H9 (cell line): ENCODE measurements around the gene DPYSL5. TPM values are rescaled to one million over a fixed set of nuclear protein-coding genes. Genes with fewer than 3 reads are reported as not detected.

ENCODE experiments used
- DNase-seq: peaks from one replicate; pipeline ENCODE4 v3.0.0-alpha.2; 2017
- H2AFZ ChIP-seq: one replicate; pipeline ENCODE4 v1.6.1; 2013; ENCODE audit warnings: mild to moderate bottlenecking, low read length, control low read depth, moderate library complexity
- H2AK5ac ChIP-seq: 2 replicates; pipeline ENCODE4 v1.6.1; 2013; ENCODE audit warnings: low read length, control low read depth, mixed read lengths; ENCODE audit not compliant: insufficient read length
- H2BK120ac ChIP-seq: one replicate; pipeline ENCODE4 v1.6.1; 2013; ENCODE audit warnings: low read depth, mild to moderate bottlenecking, low read length, control low read depth, inconsistent platforms; ENCODE audit not compliant: poor library complexity, severe bottlenecking
- H2BK12ac ChIP-seq: 2 replicates; pipeline ENCODE4 v1.6.1; 2013; ENCODE audit warnings: low read length, control low read depth, mixed read lengths, low read depth; ENCODE audit not compliant: insufficient read length
- H2BK15ac ChIP-seq: 2 replicates; pipeline ENCODE4 v1.6.1; 2013; ENCODE audit warnings: low read depth, low read length, control low read depth
- H2BK20ac ChIP-seq: one replicate; pipeline ENCODE4 v1.6.1; 2013; ENCODE audit warnings: low read depth, mild to moderate bottlenecking, low read length, control low read depth, inconsistent platforms; ENCODE audit not compliant: poor library complexity, severe bottlenecking
- H2BK5ac ChIP-seq: 2 replicates; pipeline ENCODE4 v1.6.1; 2013; ENCODE audit warnings: low read length, control low read depth, mixed read lengths; ENCODE audit not compliant: insufficient read length
- H3K14ac ChIP-seq: 2 replicates; pipeline ENCODE4 v1.6.1; 2013; ENCODE audit warnings: low read length, control low read depth; ENCODE audit not compliant: insufficient read depth
- H3K18ac ChIP-seq: 2 replicates; pipeline ENCODE4 v1.6.1; 2013; ENCODE audit warnings: low read depth, mild to moderate bottlenecking, mixed read lengths, low read length, control low read depth; ENCODE audit not compliant: insufficient read length
- H3K23ac ChIP-seq: 2 replicates; pipeline ENCODE4 v1.6.1; 2013; ENCODE audit warnings: low read length, control low read depth, mixed read lengths, low read depth; ENCODE audit not compliant: insufficient read length
- H3K23me2 ChIP-seq: 2 replicates; pipeline ENCODE4 v1.6.1; 2013; ENCODE audit warnings: low read depth, mild to moderate bottlenecking, mixed read lengths, low read length, control low read depth; ENCODE audit not compliant: insufficient read length, poor library complexity, severe bottlenecking
- H3K27ac ChIP-seq: 2 replicates; pipeline ENCODE4 v1.5.1; 2013; ENCODE audit warnings: low read length, control low read depth, mixed read lengths, low read depth; ENCODE audit not compliant: insufficient read length
- H3K27me3 ChIP-seq: 2 replicates; pipeline ENCODE4 v1.6.1; 2013; ENCODE audit warnings: low read length, control low read depth, inconsistent platforms; ENCODE audit not compliant: insufficient read depth
- H3K4ac ChIP-seq: 2 replicates; pipeline ENCODE4 v1.6.1; 2013; ENCODE audit warnings: low read depth, mild to moderate bottlenecking, control low read depth, inconsistent platforms, low read length, moderate library complexity
- H3K4me1 ChIP-seq: 2 replicates; pipeline ENCODE4 v1.6.1; 2013; ENCODE audit warnings: low read length, control low read depth, inconsistent platforms; ENCODE audit not compliant: insufficient read depth
- H3K4me2 ChIP-seq: 2 replicates; pipeline ENCODE4 v1.6.1; 2013; ENCODE audit warnings: low read length, control low read depth, mixed read lengths; ENCODE audit not compliant: insufficient read length, insufficient read depth
- H3K56ac ChIP-seq: 2 replicates; pipeline ENCODE4 v1.6.1; 2013; ENCODE audit warnings: low read depth, mild to moderate bottlenecking, mixed read lengths, low read length, control low read depth; ENCODE audit not compliant: insufficient read length
- H3K79me1 ChIP-seq: 2 replicates; pipeline ENCODE4 v1.6.1; 2013; ENCODE audit warnings: low read depth, mild to moderate bottlenecking, moderate library complexity, low read length, control low read depth, inconsistent platforms; ENCODE audit not compliant: insufficient read depth, poor library complexity, severe bottlenecking
- H3K79me2 ChIP-seq: 2 replicates; pipeline ENCODE4 v1.6.1; 2013; ENCODE audit warnings: low read length, control low read depth, inconsistent platforms; ENCODE audit not compliant: insufficient read depth
- H3K9ac ChIP-seq: 2 replicates; pipeline ENCODE4 v1.6.1; 2013; ENCODE audit warnings: low read length, control low read depth, mixed read lengths; ENCODE audit not compliant: insufficient read length; ENCODE audit errors: extremely low read depth
- H3K9me3 ChIP-seq: one replicate; pipeline ENCODE4 v1.6.1; 2013; ENCODE audit warnings: low read depth, low read length, inconsistent platforms; ENCODE audit not compliant: control insufficient read depth
- H3T11ph ChIP-seq: one replicate; pipeline ENCODE4 v1.6.1; 2013; ENCODE audit warnings: mild to moderate bottlenecking, low read length, control low read depth, inconsistent platforms
- H4K20me1 ChIP-seq: one replicate; pipeline ENCODE4 v1.6.1; 2013; ENCODE audit not compliant: control insufficient read depth, insufficient read length, insufficient read depth
- H4K5ac ChIP-seq: 2 replicates; pipeline ENCODE4 v1.6.1; 2013; ENCODE audit warnings: low read depth, mild to moderate bottlenecking, mixed read lengths, low read length, control low read depth; ENCODE audit not compliant: insufficient read length
- H4K8ac ChIP-seq: replicated peaks from 2 replicates; pipeline ENCODE4 v1.6.1; 2013; ENCODE audit warnings: low read length, control low read depth, mixed read lengths, low read depth; ENCODE audit not compliant: insufficient read length
- H4K91ac ChIP-seq: 2 replicates; pipeline ENCODE4 v1.6.1; 2013; ENCODE audit warnings: low read depth, mild to moderate bottlenecking, moderate library complexity, mixed read lengths, low read length, control low read depth; ENCODE audit not compliant: insufficient read length
- H3K27ac Mint-ChIP-seq, 3 experiments: 2 replicates in 2 of 3; 3 replicates in 1 of 3; pipeline ENCODE4 v1.8.0; 2020 to 2021; ENCODE audit warnings: mixed read lengths in 3 of 3, mild to moderate bottlenecking in 1 of 3, moderate library complexity in 1 of 3
- H3K27me3 Mint-ChIP-seq: 2 replicates; pipeline ENCODE4 v1.8.0; 2021; ENCODE audit warnings: low read depth, mild to moderate bottlenecking, moderate library complexity, mixed read lengths
- H3K36me3 Mint-ChIP-seq, 3 experiments: 2 replicates in 2 of 3; 3 replicates in 1 of 3; pipeline ENCODE4 v1.8.0; 2020 to 2021; ENCODE audit warnings: low read depth in 3 of 3, mixed read lengths in 3 of 3; ENCODE audit not compliant: insufficient read depth in 1 of 3
- H3K4me1 Mint-ChIP-seq, 2 experiments: 2 replicates each; pipeline ENCODE4 v1.8.0; 2020; ENCODE audit warnings: mixed read lengths in 2 of 2
- H3K4me3 Mint-ChIP-seq, 2 experiments: 2 replicates in 1 of 2; 3 replicates in 1 of 2; pipeline ENCODE4 v1.8.0; 2020 to 2021; ENCODE audit warnings: mild to moderate bottlenecking in 2 of 2, mixed read lengths in 2 of 2, moderate library complexity in 1 of 2
- H3K9me3 Mint-ChIP-seq, 2 experiments: 2 replicates in 1 of 2; 3 replicates in 1 of 2; pipeline ENCODE4 v1.8.0; 2020; ENCODE audit warnings: mild to moderate bottlenecking in 2 of 2, mixed read lengths in 2 of 2, moderate library complexity in 1 of 2
- CTCF ChIP-seq: fragments of 200-600 bp; sonication (generic); conservative IDR thresholded peaks from 3 replicates; pipeline ENCODE4 v1.8.0; 2021; ENCODE audit warnings: antibody characterized with exemption, mild to moderate bottlenecking
- WGBS: extraction: QIAGEN DNeasy Blood & Tissue Kit; methylation state at CpG from one replicate; pipeline ENCODE4 v1.1.7; 2013; ENCODE audit warnings: missing lambda C conversion rate, low lambda C conversion rate, mixed read lengths; ENCODE audit not compliant: insufficient read length; ENCODE audit errors: extremely low coverage; 5-methylcytosine and 5-hydroxymethylcytosine counted together
- total RNA-seq: library from RNA; stranded (reverse); gene quantifications from 2 replicates; pipeline ENCODE4 v1.2.1, GENCODE V29; 2021

DPYSL5 gene
- total RNA-seq, 1 experiment from 2014 or later, result 6.4 TPM

- no peak overlapping the region for H4K91ac ChIP-seq
- Mint-ChIP-seq H3K4me3 (no peak overlapping the region; a peak in 1 of 5 replicates), H3K27me3 (peaks cover 13% of the 10 kb centered on the region), H3K27ac (no peak overlapping the region), H3K9me3 (no peaks in the 10 kb centered on the region; a peak in 1 of 5 replicates), H3K36me3 (peaks cover 0 to 15% (median 2%) of the 10 kb centered on the region in 3 experiments; a peak in 3 of 7 replicates), H3K4me1 (peaks cover 25 to 42% of the 10 kb centered on the region in 2 experiments)
- H3K9me3 ChIP-seq, result no peaks in the 10 kb centered on the region
- H2BK20ac ChIP-seq, result no peak overlapping the region
- H3K14ac ChIP-seq, result no peak overlapping the region
- no peak overlapping the region for H2BK120ac ChIP-seq
- no peak overlapping the region for H2AK5ac ChIP-seq
- TF ChIP-seq CTCF, result no peak
- H3K27ac ChIP-seq, result no peak overlapping the region
- H3T11ph ChIP-seq, result no peak overlapping the region
- H4K20me1 ChIP-seq, result no peaks in the 10 kb centered on the region
- H4K5ac ChIP-seq, result no peak overlapping the region
- H3K79me1 ChIP-seq, result no peaks in the 10 kb centered on the region
- H3K9ac ChIP-seq, result no peak overlapping the region
- H3K4ac ChIP-seq, result no peak overlapping the region
- no peak overlapping the region for H2AFZ ChIP-seq
- DNase-seq, result no peak
- peaks cover 2% of the 10 kb centered on the region; the same call in 1 of the 2 replicates for H3K4me1 ChIP-seq
- H4K8ac ChIP-seq, result no peak overlapping the region
- WGBS, result no CpG with 5 or more reads among the region's 12 CpGs
- H3K79me2 ChIP-seq, result no peaks in the 10 kb centered on the region
- H3K23ac ChIP-seq, result no peak overlapping the region
- no peak overlapping the region for H2BK15ac ChIP-seq
- no peak overlapping the region for H2BK12ac ChIP-seq
- H3K23me2 ChIP-seq, result no peaks in the 10 kb centered on the region
- no peaks in the 10 kb centered on the region for H3K27me3 ChIP-seq
- no peak overlapping the region for H3K18ac ChIP-seq
- H3K4me2 ChIP-seq, result no peak overlapping the region
- no peak overlapping the region for H2BK5ac ChIP-seq
- no peak overlapping the region for H3K56ac ChIP-seq
Observed at GRCh38 chr2:26905341-26906198, 57.6 kb downstream of the DPYSL5 start.
